Lung microvascular endothelial cell (primary cell): ENCODE measurements around the gene PLAC8. TPM values are rescaled to one million over a fixed set of nuclear protein-coding genes. Genes with fewer than 3 reads are reported as not detected.
"Not testable (repeated sequence)": the region's sequence is repeated elsewhere in the genome, so short reads cannot be mapped to it uniquely, and the experiment has no call there.

Experiments
- DNase-seq, 2 donors: peaks; one replicate each; pipeline versions ENCODE4 v3.0.0 to v3.0.0-alpha.2; 2010; ENCODE audit warnings: low read depth in 2 of 2
- total RNA-seq: library from RNA; depleted of rRNA; stranded (reverse); fragments of >200 nt; gene quantifications from 2 replicates; pipeline ENCODE4 v1.2.1, GENCODE V29; 2014

The PLAC8 gene
- 0.20 and 0.22 TPM in 2 replicates for total RNA-seq

- no peak for DNase-seq
Observed at GRCh38 chr4:83114576-83114975, at the start of gene PLAC8. TSS of gene PLAC8 (minus strand) at chr4:83114729. CDS start at chr4:83107921, 6,808 bp downstream.

GRCh38 chr4:83153417-83153816 lies 38.9 kb upstream of the PLAC8 start:
- peak in 1 of 2 donors; percentile 46 for DNase-seq

GRCh38 chr4:83152746-83153145 lies 38.2 kb upstream of the PLAC8 start:
- DNase-seq, result peak; percentile 4 to 10

- DNase-seq, result no peak
Observed at GRCh38 chr4:83151651-83152050, 37.1 kb upstream of the PLAC8 start.

GRCh38 chr4:83150653-83151330 lies 36.3 kb upstream of the PLAC8 start:
- peak; percentile 48 to 71 for DNase-seq

- DNase-seq, result peak; percentile 14 to 31
Observed at GRCh38 chr4:83149865-83150652, 35.5 kb upstream of the PLAC8 start.

GRCh38 chr4:83146841-83147240 lies 32.3 kb upstream of the PLAC8 start:
- no peak for DNase-seq

GRCh38 chr4:83145776-83146175 lies 31.2 kb upstream of the PLAC8 start:
- not testable (repeated sequence) for DNase-seq

- no peak for DNase-seq
Observed at GRCh38 chr4:83139514-83140156, 25.1 kb upstream of the PLAC8 start.

- no peak for DNase-seq
Observed at GRCh38 chr4:83138946-83139345, 24.4 kb upstream of the PLAC8 start.

- DNase-seq, result no peak
Observed at GRCh38 chr4:83132065-83132464, 17.5 kb upstream of the PLAC8 start.

- no peak for DNase-seq
Observed at GRCh38 chr4:83129264-83129663, 14.7 kb upstream of the PLAC8 start.

GRCh38 chr4:83128240-83128929 lies 13.9 kb upstream of the PLAC8 start:
- DNase-seq, result no peak

- DNase-seq, result no peak
Observed at GRCh38 chr4:83125738-83126141, 11.2 kb upstream of the PLAC8 start.

- DNase-seq, result no peak
Observed at GRCh38 chr4:83124111-83124780, 9.7 kb upstream of the PLAC8 start.

GRCh38 chr4:83121246-83121645 lies 6.7 kb upstream of the PLAC8 start:
- no peak for DNase-seq

- no peak for DNase-seq
Observed at GRCh38 chr4:83118869-83119268, 4.3 kb upstream of the PLAC8 start.

GRCh38 chr4:83115656-83116285 lies 1.2 kb upstream of the PLAC8 start:
- DNase-seq, result no peak

- DNase-seq, result no peak
Observed at GRCh38 chr4:83115000-83115399, 471 bp upstream of the PLAC8 start.

- no peak for DNase-seq
Observed at GRCh38 chr4:83113429-83113786, 1.1 kb downstream of the PLAC8 start.
